Stimulated activated CD8-positive, alpha-beta memory T cell treated with anti-CD3 and anti-CD28 coated beads, Interleukin-2, amount 100 ng/mL, for 1 hour (primary cell): ENCODE data around the gene RAB40A.
A peak's percentile ranks its signal among the peaks of the same experiment; 100 is the strongest.
"Not testable (repeated sequence)": the region's sequence is repeated elsewhere in the genome, so short reads cannot be mapped to it uniquely, and the experiment has no call there.

Experiments
- DNase-seq, 2 donors: peaks; one replicate each; pipeline ENCODE4 v3.0.0-alpha.2; 2020; ENCODE audit warnings: low read depth in 2 of 2

The RAB40A gene

GRCh38 chrX:103523605-103524004, 4.3 kb upstream of the RAB40A start:
- no peak for DNase-seq

GRCh38 chrX:103520386-103520785, 1.1 kb upstream of the RAB40A start:
- no peak for DNase-seq

GRCh38 chrX:103518571-103518970, 718 bp downstream of the RAB40A start:
- DNase-seq = no peak

- no peak for DNase-seq
Measured at GRCh38 chrX:103517246-103517645, 2.0 kb downstream of the RAB40A start.

GRCh38 chrX:103513476-103514108, 5.7 kb downstream of the RAB40A start:
- DNase-seq = no peak

GRCh38 chrX:103513067-103513466, 6.2 kb downstream of the RAB40A start:
- DNase-seq = no peak

- DNase-seq = no peak
Measured at GRCh38 chrX:103510031-103510430, 9.3 kb downstream of the RAB40A start.

- no peak for DNase-seq
Measured at GRCh38 chrX:103503853-103504207, 15.5 kb downstream of the RAB40A start.

GRCh38 chrX:103503163-103503852, 16.0 kb downstream of the RAB40A start:
- no peak for DNase-seq

GRCh38 chrX:103498786-103499185, 20.5 kb downstream of the RAB40A start:
- no peak for DNase-seq

- DNase-seq = no peak
Measured at GRCh38 chrX:103495786-103496185, 23.5 kb downstream of the RAB40A start.

- DNase-seq = not testable (repeated sequence)
Measured at GRCh38 chrX:103493578-103493977, 25.7 kb downstream of the RAB40A start.

- DNase-seq = peak in 1 of 2 donors; percentile 1
Measured at GRCh38 chrX:103489733-103490132, 29.6 kb downstream of the RAB40A start.

- DNase-seq = no peak
Measured at GRCh38 chrX:103488794-103489193, 30.5 kb downstream of the RAB40A start.

- no peak for DNase-seq
Measured at GRCh38 chrX:103488332-103488731, 31.0 kb downstream of the RAB40A start.

GRCh38 chrX:103483720-103484119, 35.6 kb downstream of the RAB40A start:
- DNase-seq = no peak

GRCh38 chrX:103480526-103480925, 38.8 kb downstream of the RAB40A start:
- DNase-seq = no peak

GRCh38 chrX:103477496-103477895, 41.8 kb downstream of the RAB40A start:
- DNase-seq = no peak

- no peak for DNase-seq
Measured at GRCh38 chrX:103475381-103475780, 43.9 kb downstream of the RAB40A start.

GRCh38 chrX:103469977-103470376, 49.3 kb downstream of the RAB40A start:
- not testable (repeated sequence) for DNase-seq

GRCh38 chrX:103467887-103468286, 51.4 kb downstream of the RAB40A start:
- no peak for DNase-seq

- no peak for DNase-seq
Measured at GRCh38 chrX:103467156-103467555, 52.1 kb downstream of the RAB40A start.

GRCh38 chrX:103464774-103465117, 54.5 kb downstream of the RAB40A start:
- peak; percentile 25 to 45 for DNase-seq
